NCI-H510A treated with DMSO at 0.1 percent for 48 hours (cell line): ENCODE data around the gene WDR93.

Experiments
- DNase-seq: peaks from one replicate; lab custom pipeline; 2025; lab: John Stamatoyannopoulos, UW

WDR93 gene

DNA sequence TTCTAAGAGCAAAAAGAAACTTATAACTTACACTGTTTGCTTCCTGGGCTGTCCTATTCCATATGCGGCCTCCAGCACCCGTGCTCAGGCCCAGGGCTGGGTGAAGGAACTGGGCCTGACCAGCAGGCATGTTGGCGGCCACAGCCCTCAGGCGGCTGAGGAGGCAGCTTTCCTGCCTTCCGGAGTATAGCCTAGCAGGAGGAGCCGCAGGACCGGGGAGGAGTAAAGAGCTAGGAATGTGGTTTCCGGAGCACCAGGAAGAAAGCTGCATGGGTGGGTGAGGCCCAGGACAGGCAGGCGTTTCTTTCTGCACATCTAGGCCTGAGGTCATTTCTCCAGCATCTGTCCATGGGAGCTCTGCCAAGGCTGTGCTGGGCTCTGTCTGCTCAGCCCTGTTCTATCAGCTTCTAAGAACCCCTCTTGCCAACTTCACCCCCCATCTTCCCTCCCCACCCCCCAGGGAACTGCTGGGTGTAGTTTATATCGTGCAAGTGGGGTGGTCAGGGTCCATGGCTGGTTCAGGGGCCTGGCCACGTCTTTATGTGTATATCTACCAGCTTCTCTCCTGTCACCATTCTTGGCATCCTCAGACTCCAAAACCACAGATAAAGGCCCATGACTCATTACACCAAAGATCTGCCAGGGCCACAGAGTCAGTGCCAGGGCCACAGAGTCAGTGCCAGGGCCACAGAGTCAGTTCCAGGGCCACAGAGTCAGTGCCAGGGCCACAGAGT lies 27.6 kb upstream of the WDR93 start:
- no peak for DNase-seq

DNA sequence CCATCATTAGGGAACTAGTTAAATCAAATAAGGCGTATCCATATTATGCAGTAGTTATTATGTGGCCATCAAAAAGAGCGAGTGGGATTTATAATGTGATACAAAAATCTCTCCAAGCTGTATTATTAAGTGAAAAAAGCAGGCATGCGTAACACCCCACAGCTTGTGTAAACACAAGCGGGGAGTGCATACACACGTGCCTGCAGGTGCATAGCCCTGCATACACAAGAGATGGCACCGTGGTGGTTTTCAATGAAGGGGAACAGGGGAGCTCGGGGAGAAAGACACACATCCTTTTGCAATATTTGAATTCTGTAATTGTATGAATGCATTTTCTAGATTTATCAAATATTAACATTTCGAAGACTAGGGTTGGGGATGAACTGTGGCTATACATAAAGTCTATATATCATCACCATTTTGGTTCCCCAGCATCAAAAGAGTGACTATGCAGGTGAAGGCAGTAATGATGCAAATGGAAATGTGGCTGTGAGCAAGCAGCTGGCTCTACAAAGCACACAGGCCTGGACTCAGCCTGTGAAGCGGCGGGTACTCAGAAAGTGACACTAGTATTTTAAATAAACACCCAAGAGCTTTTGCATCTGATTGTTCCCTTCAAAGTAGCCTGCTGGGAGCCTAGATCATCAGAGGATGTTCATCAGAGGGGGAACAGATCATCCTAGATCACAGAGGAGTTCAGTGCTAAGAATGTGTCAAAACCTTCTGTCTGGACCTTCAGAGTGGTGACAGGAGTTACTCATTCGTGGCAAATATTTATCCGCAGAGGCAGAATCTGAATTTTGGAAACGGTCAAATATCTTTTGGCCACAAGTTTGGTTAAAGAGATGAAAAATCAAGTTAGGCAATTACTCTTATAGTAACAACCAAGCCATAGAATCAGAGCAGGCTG lies 25.9 kb upstream of the WDR93 start:
- peak; percentile 13 for DNase-seq

DNA sequence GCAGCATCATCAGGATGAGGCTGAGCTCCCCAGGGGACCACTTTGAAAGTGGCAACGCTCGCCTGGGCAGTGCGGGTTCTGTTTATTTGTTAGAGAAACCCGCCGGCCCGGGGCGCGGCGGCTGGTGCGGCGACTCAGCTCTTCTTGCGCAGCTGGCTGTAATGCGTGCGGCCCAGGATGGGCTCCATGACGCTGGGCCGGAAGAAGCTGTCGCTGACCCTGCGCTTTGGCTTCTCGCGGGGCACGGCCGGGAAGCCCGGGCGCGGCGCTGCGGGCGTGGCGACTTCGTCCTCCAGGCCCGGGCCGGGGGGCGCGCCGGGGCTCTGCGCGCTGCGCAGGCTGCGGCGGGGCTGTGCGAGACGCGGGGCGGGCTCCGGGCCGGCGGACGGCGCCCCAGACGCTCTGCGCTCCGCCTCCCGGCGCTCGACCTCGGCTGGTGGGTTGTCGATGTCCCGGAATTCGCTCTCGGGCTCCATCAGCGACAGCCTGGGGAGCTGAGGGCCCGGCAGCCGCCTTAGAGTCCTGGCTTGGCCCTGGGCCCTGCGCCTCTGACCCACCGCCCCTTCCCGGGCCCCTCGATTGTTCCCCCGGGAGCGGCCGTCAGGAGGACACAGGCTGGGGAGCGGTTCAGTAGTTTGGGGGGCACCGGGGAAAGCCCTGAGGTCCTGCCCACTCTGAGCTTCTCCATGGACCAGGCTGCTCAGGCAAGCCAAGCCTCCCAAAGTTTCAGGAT lies 25.0 kb upstream of the WDR93 start:
- no peak for DNase-seq

DNA sequence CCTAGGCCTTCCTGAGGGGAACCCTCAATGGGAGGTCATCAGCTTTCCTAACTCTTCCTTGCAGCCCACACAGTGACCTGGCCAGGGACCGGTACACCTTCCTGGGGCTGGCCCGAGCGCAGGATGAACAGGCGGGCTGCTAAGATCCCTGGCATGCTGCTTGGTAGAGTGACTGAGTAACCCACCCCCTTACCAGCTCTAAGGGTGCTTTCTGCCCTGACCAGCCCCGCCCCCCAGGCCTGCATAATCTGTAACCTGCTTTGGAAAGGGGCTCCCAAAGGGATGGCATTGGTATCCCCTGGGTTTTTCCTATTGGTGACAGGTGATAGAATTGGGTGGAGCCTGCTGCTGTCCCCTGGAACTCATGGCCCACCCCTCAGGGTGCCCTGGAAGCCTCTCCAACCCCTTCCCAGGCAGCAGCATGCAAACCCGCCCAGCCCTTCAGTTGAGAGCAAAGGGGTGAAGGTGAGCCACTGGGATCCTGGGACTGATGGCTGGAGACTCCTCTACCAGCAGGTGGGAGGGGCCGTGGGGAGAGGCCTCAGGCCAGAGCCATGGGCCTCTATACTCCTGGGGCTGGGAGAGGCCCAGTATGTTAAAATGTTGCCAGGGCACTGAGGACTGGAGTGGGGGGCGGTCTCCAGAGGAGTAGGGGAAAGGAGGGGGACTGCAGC lies 24.3 kb upstream of the WDR93 start:
- DNase-seq: no peak

DNA sequence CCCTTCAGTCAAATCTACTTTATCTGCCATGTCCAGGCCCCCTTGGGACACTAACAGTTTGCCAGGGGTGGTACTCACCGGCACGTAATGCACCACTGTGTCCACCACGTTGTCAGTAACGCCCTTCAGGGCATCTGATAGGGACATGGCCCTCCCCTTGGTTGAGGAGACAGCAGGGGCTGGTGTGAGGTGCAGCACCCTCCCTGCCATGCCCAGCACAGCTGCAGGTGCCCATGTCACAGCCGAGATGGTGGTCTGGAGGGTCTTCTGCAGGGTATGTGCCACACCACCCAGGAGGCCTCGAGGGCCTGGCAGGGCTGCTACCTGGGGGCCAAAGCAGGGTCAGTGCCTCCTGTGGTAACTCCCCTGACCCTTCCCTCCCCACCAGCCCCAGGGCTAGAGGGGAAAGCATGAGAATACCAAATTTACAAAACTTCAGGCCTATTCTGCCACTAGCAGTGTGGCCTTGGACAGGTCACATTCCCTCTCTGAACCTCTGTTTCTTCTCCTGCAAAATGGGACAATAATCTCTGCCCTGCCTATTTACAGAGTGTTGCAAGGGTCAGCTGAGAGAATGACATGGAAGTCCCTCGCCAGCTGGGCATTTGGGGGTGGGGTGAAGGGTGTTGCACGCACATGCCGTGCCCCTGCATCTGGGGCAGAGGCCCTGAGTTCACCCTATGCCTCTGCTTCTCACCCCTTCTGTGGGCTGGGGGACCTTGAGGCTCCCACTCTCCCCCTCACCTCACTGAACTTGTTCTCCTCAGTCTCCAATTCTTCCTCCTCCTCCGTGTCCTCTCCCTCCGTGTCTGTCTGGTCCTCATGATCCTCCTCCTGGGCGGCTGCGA lies 23.5 kb upstream of the WDR93 start:
- DNase-seq: no peak

DNA sequence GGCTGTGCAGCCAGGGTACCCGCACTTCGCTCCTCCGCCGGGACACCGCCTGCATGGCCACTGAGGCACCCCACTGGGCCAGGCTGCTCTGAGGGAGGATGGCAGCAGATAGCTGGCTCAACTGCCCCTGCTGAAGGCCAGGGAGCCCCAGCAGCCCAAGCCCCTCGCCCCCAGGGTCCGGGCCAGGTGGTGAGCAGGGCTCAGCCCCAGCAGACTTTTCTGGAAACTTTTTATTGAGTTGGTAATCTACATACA lies 23.0 kb upstream of the WDR93 start:
- no peak for DNase-seq

DNA sequence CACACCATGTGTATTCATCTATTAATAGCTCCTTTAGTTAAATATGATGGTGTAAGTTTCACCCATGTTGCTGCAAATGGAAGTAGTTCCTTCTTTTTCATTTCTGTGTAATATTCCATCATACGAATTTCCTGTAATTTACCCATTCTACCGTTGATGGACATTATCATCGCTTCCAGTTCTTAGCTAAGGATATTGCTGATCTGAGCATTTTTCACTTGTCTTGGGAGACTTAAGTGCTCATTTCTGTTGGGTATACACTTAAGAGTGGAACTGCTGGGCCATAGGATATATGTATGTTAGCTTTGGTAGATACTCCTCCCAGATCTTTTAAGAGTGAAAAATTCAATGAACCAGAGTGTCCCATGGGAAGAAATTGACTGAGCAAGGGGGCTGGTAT lies 22.4 kb upstream of the WDR93 start:
- no peak for DNase-seq

DNA sequence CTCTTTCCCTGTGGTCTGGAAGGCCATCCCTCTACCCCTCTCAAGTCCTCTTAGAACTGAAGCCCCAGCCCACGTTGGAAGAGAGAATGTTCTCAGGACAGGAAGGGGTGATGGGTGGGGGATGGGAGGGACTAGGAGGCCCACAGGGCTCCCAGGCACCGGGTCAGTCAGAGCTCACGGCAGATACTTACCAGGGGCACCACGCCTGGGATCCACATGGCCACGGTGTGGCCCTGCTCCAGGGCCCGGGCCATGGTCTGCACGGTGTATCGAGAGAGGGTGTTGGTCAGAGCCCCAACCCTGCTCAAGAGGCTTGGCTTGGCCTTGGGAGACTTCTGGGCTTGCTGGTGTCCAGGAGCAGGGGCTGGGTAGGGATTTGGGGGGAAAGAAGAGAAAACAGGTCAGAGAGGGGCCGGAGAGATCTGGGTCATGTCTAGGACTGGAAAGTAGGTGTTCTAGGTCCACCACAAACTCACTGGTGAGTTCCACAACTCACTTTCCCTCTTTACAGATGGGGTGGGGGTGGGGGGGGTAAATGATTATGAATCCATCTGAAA lies 21.2 kb upstream of the WDR93 start:
- no peak for DNase-seq

DNA sequence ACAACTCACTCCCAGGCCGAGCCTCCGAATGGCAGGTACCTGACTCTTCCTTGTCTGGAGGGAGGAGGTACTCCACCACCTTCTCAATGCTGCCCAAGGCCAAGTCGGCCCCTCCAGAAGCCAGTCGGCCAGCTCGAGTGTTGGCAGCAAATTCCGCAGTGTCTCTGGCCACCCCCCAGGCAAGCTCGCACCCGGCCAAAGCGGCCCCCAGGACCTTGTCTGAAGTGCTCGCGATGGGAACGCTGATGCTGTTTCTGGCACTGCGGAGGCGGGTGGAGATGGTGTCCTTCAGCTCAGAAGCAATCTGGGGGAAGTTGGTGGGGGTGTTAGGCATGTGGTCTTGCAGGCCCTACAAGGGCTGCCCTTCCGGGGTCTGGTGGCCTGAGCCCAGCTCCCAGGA lies 20.7 kb upstream of the WDR93 start:
- DNase-seq: no peak

DNA sequence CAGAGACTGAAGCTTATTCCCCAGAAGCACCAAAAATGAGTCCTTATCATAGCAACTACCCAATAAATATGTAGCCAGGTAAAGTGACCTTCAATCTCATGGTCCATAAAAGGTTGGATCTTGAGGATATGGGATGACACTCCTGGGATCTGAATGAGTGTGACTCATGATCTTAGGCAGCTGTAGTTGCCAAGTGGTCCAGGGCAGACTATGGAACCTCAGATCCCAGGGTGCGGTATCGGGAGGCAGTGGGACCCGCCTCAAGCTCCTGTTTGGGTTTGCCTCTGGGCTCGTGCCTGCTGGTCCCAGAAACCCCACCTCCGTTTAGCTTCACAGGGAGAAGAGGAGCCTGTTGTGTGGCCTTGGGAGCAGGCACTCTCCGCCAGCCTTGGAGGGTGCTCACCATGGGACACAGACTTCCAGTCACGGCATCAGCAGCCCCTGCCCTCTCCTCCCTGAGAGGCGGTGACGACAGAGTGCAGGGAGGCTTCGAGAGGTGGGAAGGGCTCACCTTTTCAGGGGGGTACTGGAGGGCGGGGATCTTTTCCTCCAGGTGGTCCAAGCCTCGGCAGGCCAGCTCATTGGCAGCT lies 19.5 kb upstream of the WDR93 start:
- DNase-seq: no peak

DNA sequence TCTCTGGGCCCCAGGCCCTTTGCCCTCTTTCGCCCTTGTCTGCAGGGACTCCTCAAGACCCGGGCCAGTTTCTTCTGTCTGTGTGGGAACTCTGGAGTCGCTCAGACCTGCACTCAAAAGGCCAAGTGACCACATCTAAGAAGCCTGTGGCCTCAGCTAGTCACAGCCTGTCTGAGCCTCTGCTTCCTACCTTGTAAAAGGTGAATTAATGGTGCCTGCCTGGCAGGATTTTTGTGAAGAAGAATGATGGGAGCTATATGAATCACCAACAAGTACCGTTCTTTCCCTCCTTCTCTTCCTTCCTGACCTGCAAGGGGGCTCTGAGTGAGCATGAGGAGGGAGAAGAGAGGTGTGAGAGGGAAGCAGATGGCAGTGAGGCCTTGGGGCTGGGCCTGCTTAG lies 18.9 kb upstream of the WDR93 start:
- DNase-seq: no peak

DNA sequence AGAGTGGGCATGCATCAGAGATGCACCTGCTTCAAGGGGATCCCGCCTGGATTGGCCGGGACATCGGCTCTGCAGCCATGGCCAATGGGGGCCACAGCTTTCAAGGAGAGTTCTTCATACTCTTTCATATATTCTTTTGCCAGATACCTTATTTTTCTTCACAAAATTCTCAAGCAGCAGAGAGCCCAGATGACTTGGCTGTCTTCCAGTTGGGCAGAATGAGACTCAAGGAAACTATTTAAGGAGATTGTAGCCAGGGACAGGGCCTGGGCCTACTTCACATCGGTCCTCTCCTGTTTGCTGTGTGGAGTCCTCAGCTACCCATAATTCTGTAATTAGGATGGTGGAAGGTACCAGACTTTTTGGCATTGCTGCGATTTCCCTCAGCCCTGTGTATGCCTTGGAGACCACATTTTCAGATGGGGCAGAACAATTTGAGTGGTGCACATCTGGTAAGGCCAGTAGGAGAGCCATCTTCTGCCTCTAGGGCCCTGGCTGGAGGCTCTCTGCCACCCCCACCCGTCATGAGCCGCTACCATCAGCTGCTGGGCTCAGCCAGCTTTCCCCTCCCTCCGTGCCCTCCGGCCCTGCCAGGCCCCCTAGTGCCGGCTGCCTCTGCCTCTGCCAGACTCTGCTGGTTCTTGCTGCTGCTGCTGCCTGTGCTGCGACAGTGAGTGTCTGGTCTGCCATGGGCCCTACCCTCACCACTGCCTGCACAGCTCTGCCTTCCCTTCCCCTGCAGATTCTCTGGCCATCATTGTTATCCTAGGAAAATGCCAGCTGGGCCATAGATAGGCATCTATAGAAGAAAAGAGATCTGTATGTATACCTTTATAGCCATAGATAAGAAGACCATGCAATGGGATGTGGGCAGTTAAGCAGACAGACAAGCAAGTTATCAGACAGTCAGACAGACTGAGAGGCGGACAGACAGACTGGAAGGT lies 18.1 kb upstream of the WDR93 start:
- no peak for DNase-seq

DNA sequence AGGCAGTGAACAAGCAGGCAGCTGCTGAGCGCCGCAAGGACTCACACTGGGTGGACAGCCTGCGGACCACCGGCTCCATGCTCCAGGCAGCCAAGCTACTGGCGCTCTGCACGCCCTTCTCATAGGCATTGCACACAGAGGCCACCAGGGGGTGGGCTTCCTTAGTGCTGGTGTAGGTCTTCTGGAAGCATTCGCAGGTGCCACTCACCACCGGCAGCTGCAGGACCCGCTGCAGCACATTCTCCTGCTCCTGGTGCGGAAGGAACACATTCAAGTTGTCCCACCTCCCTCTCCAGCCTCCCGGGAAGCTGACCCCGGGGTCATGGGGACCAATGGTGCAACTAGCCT lies 17.5 kb upstream of the WDR93 start:
- DNase-seq: peak; percentile 3

DNA sequence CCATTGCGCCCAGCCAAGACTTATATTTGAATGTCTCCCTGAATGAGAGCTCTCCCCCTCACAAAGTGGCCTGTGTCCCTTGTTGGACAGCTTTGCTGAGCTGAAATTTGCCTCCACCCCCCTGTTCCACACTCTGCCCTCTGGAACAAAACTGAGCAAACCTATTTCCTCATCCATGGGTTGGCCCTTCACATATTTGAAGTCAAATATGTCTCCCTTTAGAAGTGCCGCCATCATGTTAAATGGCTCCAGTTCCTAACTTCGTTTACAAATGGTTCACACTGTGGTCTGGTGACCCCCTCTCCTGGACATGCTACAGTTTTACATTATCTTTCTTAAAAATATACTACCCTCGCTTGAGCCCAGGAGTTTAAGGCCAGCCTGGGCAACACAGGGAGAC lies 16.1 kb upstream of the WDR93 start:
- no peak for DNase-seq

DNA sequence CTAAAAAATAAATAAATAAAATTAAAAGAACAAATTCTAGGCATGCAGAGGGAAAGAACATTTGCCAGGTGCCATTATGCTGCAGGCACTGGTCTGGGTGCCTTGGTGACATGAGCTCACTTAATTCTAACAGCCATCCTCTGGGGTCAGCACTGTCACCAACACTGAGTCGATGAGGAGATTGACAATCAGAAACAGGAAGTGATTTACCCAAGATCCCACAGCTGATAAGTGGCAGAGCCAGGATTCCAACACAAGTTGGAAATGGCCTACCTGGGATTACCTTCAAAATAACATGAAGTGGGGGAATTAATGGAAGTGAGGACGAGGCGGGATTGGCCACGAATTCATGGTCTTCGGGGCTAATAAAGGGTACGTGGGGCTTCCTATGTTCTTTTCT lies 15.0 kb upstream of the WDR93 start:
- DNase-seq: no peak

DNA sequence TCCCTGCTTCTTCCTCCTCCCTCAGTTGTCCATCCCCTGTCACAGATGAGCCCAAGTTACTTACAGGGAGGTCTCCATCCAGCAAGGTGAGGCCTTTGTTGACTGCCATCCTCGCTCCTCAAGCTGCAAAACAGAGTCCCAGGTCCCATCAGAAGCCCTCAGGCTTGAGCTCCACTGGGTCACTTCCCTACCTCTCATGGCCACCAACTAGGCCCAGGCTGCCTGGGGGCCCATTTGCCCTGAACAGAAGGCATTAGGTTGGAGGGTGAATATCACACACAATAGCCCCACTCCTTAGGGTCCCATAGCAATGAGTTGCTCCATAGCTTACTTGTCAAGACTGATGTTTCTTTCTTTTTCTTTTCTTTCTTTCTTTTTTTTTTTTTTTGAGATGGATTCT lies 13.2 kb upstream of the WDR93 start:
- DNase-seq: no peak

DNA sequence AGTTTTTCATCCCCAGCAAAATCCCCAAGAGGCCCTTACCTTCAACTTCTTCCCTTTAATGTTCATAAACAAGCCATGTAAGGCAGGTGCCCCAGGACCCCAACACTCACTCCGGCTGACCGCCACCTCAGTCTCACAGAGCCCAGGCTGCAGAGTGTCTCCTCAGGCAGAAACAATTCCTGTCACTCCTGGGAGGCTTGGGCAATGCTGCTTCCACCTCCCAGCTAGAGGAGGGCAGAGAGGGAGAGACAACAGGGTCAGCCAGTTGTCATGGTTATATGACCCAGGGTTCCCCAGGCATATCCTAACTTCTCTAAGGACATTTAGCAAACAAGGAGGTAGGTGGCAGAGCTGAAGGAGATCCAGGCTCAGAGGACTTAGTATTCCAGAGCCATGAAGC lies 11.4 kb upstream of the WDR93 start, which contains the start of gene PLIN1:
Gene PLIN1, minus strand, starts transcription at position 156 of the 400 bp plus-strand sequence. CDS start 1,878 bp downstream, outside the sequence.
- DNase-seq: no peak

DNA sequence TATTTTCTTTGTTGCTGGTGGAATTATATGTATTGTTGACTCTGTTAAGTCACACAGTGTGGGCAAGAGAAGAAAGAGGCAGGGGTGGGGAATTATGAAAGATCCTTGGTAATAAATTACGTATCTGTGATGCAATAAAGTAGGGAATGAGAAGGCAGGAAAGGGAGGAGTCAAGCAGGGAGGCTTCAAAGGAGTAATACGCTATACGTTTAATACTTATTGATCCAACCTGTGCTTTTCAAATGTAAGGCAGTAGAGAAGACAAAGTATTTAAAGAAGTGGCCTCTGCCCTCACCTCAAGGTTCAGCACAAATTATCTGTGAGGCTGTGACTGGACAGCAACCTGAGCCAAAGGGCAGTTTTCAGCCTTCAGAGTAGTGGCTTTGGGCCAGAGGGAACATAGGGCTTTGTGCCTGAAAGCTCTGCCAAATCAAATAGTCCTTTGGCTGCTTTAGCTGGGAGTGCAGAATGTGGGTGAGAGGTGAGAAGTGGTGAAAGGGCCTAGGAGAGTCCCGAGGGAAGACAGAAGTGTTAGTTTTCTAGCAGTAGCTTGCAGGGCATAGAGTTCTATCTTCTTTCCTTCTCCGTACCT lies 10.2 kb upstream of the WDR93 start:
- no peak for DNase-seq

DNA sequence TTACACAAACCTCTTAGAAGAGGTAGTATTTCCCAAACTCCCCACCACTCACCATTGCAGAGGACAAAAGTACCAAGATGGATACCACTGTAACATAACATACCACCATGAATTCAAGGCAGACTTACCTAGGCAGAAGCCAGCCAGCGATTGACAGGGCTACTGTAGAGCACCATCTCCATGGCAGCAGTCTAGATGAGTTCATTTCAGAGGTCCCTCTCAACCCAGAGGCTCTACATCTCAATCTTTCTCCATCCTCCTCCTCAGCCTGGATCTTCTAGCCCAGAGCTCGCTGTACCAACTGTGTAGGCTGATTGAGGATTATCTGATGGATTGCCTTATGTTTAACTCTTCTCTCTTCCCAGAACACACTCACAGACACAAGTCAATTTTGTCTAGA lies 9.5 kb upstream of the WDR93 start:
- DNase-seq: no peak
